Muscle of back (tissue), 11 donors: Measurements from ENCODE around the gene CCDC6. TPM values are rescaled to one million over a fixed set of nuclear protein-coding genes. Genes with fewer than 3 reads are reported as not detected.
"Not testable (repeated sequence)": the region's sequence is repeated elsewhere in the genome, so short reads cannot be mapped to it uniquely, and the experiment has no call there.

Experiments used
- DNase-seq, 3 donors: peaks; one replicate each; pipeline versions ENCODE4 v3.0.0 to v3.0.0-alpha.2; 2013
- polyA plus RNA-seq, 10 donors: library from polyadenylated mRNA; unstranded; fragments of 120-200 nt; gene quantifications; one replicate each; pipeline ENCODE4 v1.2.1, GENCODE V29; 2013; ENCODE audit not compliant: insufficient read length in 10 of 10

Gene CCDC6
- polyA plus RNA-seq, 10 donors, result 17.6 to 23.9 (median 21.2) TPM

DNA sequence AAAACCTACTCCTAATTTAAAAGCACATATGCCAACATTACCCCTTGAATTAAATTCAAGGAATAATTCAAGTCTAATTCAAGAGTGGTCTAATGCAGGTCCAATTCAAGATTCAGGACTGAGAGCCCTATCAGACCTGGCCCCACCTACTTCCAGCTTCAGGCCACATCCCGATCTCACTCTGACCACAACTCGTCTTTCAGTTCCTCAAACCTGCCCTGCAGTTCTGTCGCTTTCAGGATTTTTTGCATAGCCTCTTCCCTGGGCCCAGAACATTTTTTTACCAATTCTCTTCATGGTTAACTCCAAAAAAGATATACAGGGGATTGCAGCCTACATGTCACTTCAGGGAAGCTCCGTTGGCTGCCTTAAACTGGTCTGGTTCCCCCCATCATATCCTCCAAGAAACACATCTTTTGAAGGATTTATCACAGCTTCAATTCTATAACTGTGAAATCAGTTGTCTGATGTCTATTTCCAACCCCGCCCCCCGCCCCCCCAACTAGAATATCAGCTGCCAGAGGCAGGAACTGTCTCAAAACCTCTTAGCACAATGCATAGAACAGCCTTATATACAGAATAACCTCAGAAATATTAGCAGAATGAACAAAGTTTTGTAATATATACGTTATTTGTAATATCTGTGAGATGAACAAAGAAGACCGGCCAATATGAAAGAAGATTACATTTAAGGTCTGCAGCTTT lies 20.8 kb downstream of the CCDC6 start:
- DNase-seq, result peak in 1 of 3 donors; percentile 30

GRCh38 chr10:59884893-59885292 lies 21.5 kb downstream of the CCDC6 start:
- not testable (repeated sequence) for DNase-seq

DNA sequence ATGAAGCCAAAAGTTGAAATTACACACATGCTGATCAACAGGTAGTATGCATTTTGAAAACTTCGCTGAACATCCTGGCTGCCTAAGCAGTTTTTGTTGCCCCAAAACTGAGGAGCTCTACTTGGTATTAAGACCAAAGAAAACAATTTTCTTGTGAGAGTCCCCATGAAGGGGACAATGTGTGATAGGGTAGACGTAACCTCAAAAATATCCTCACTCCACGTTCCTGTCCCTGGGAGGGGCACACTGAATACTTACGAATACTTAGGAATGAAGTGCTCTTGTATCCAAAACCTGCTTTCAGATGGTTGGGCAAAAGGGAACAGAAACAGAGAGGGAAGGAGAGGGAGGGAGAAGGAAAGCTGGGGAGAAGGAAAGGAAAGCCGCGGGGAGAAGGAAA lies 24.7 kb downstream of the CCDC6 start:
- DNase-seq, result no peak

DNA sequence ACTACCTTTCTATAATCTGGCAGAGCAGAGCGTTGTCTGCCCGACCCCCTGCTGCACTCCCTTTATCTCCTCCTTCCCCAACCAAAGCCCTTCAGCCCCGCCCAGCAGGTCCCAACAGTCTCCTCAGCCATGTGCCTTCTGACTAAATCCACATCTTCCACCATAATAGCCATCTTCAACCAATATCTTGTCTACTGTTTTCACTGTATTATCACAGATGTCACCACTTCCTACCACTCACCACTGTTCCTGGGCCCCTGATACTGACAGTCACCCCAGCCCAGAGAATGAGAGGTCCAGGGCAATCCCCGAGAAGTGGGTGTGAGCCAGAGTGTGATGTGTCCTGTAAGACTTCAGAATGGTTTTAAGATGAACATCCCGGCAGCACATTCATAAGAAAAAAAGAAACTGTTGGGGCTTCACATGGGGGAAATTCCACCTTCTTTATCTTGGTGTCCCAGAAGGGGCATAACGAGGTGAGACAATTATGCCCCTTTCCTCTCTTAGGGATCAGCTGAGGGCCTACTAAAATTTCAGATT lies 25.3 kb downstream of the CCDC6 start:
- no peak for DNase-seq

- no peak for DNase-seq
Observed at GRCh38 chr10:59880019-59880717, 26.2 kb downstream of the CCDC6 start.

DNA sequence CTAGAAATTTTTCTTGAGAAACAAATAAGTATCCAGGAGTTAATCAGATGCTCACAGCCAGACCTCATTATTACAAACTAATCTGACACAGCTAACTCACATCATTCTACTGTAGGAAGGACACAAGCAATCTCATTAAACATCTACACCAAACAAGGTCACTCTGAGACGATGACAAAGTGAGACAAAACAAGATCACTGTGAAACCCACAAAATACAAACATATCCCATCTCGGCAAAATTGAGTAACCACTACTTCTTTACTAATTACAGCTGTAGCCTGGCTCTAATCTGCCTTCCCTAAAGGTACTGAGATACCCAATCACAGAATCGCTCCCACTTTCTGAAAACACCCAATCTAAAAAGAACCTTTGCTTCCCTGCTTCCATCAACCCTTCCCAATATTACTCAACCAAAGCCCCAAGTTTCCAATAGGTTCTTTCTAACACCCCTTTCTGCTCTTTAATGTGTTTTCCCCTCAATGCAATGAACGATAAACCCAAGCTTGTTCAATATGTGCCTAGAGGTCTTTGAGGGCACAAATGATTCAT lies 26.9 kb downstream of the CCDC6 start:
- no peak for DNase-seq

- no peak for DNase-seq
Observed at GRCh38 chr10:59878915-59879314, 27.4 kb downstream of the CCDC6 start.

DNA sequence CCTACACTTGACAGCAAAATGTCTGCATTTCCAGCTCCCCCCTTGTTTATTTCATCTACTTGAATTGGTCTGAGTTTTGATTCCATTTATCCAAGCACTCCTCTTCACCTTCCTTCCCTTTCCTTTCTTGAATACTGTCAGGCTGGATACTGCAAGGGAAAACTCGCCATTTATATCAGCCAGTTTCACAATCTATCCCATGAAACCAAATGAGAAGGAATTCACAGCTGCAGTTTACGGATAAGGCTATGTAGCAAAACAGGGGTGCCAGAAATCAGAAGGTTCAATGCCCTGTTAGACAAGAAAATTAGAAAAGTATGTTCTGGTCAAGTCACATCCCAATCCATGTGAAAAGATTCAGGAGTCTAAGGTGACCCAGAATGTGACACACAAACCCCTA lies 28.1 kb downstream of the CCDC6 start:
- DNase-seq, result no peak

GRCh38 chr10:59877191-59877671 lies 29.1 kb downstream of the CCDC6 start:
- DNase-seq, result no peak

GRCh38 chr10:59876695-59877094 lies 29.7 kb downstream of the CCDC6 start:
- DNase-seq, result no peak

- DNase-seq, result not testable (repeated sequence)
Observed at GRCh38 chr10:59876208-59876607, 30.1 kb downstream of the CCDC6 start.

- no peak for DNase-seq
Observed at GRCh38 chr10:59873896-59874295, 32.5 kb downstream of the CCDC6 start.

DNA sequence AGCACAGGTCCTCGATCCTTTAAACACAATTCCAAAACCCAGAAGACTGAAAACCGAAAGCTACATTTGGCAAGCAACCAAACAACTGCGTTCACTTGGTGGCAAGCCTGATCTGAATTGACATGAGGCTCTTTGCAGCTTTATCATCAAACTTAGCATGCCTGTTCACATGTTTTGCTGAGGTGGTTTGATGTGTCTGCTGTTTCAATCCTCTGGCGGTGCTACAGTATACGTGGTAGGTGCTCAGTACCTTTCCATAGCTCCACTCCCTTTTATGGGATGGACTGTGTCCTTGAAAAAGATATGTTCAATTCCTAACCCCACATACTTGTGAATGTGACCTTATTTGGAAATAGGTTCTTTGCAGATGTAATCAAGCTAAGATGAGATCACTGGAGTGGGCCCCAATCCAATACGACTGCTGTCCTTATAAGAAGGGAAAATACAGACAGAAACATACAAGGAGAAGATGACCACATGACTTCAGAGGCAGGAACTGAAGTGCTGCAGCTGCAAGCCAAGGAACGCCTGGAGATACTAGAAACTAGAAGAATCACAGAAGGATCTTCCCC lies 33.4 kb downstream of the CCDC6 start:
- DNase-seq, result peak; percentile 55 to 83 (median 72)

DNA sequence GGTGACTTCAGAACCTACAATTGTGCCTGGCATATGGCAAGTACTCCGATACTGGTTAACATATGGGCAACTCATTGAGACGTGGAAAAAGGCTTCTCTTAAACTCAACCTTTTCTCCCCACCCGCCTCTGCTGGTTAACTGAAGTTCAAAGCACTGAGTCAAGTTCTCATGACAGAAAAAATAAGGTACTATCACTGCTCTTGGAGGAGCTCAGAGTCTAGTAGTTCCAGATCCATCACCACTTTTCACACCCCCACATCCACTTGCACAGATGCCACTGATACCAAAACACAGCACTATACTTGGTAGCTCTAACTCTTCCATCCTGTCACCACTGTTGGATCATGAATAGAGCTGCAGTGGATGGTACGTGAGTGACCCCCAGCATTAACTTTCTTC lies 36.2 kb downstream of the CCDC6 start:
- DNase-seq, result no peak

GRCh38 chr10:59869594-59869940 lies 36.8 kb downstream of the CCDC6 start:
- no peak for DNase-seq

DNA sequence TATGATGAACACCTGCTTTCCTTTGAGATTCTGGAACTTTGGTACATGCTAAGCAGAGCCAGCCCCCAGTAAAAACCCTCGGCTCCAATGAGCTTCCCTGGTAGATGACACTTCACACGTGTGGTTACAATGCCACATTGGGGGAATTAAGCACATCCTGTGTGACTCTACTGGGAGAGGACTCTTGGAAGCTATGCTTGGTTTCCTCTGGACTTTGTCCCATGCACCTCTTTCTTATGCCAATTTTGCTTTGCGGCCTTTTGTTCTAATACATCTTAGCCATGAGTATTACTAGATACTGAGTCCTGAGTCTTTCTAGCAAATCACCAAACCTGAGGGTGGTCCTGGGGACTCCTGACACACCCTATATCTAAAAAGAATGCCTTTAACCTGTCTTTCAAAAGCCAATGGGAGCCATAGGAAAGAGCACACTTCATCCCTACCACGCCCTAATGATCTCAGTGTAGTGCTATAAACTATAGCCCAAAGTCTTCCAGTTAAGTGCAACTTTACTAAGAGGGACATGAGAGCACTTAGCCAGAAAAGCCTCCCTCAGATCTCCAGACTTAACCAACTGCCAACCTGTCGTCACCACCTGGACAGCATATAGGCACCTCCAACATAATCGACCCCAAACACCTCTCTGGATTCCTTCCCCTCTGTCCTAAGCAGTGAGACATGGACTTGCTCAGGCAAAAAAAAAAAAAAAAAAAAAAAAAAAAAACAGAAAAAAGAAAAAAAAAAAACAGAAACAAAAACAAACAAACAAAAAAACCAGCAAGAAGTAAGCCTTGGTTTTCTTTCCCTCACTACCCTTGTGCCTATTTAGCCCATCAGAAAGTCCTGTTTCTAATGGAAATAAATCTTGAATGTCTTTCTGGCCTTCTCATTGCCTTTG lies 37.4 kb downstream of the CCDC6 start:
- DNase-seq, result no peak

- DNase-seq, result no peak
Observed at GRCh38 chr10:59867590-59867989, 38.8 kb downstream of the CCDC6 start.

- no peak for DNase-seq
Observed at GRCh38 chr10:59865101-59865500, 41.3 kb downstream of the CCDC6 start.

GRCh38 chr10:59864141-59864962 lies 42.0 kb downstream of the CCDC6 start:
- DNase-seq, result no peak

DNA sequence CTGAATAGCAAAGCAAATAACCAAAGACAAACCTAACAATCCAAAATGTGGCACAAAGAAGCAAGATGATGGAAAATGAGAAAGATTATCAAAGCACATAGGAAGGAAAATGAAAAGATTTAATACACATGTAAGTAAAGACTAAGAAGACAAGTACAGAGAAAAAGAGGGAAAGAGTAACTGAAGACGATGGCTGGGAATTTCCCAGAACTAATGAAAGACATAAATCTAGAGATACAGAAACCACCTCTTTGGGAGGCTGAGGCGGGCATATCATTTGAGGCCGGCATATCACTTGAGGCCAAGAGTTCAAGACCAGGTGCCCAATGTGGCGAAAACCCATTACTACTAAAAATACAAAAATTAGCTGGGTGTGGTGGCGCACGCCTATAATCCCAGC lies 46.8 kb downstream of the CCDC6 start:
- DNase-seq, result no peak

DNA sequence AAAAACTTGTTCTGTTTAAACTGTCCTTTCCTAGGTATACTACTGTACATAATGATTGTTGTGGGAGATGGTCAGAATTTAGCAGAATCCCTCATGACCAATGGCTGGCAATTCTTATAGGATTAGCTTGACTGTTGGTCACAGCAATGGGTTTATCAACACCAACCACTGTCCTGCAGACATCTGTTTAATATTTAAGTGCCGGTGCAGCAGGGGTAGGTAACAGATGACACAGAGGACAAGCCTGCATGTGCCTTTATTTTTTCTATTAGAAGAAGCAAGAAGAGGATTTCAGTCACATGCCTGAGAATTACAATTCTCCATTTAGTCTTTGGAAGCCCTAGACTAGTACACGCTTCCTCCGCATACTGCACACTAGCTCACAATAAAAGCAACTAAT lies 48.4 kb downstream of the CCDC6 start:
- no peak for DNase-seq
